Karpas-422 (cell line): Measurements from ENCODE around the gene IPO11. TPM values are rescaled to one million over a fixed set of nuclear protein-coding genes. Genes with fewer than 3 reads are reported as not detected.

Source experiments
- DNase-seq: peaks from one replicate; pipeline ENCODE4 v3.0.0-alpha.2; 2015
- H2AFZ ChIP-seq: fragments of 200-600 bp; sonication (generic); 2 replicates; pipeline ENCODE4 v1.6.1; 2014; ENCODE audit warnings: antibody characterized with exemption, low read length, mixed read lengths
- H3K27ac ChIP-seq: fragments of 200-600 bp; sonication (generic); 2 replicates; pipeline ENCODE4 v1.5.1; 2014; ENCODE audit warnings: mild to moderate bottlenecking, low read length, moderate library complexity
- H3K27me3 ChIP-seq: fragments of 200-600 bp; sonication (generic); 2 replicates; pipeline ENCODE4 v1.6.1; 2014; ENCODE audit warnings: low read length, mixed read lengths
- H3K36me3 ChIP-seq: fragments of 200-600 bp; sonication (generic); 2 replicates; pipeline ENCODE4 v1.6.1; 2014; ENCODE audit warnings: low read length, mixed read lengths; ENCODE audit not compliant: insufficient read depth
- H3K4me1 ChIP-seq: fragments of 200-600 bp; sonication (generic); 2 replicates; pipeline ENCODE4 v1.6.1; 2014; ENCODE audit warnings: mild to moderate bottlenecking, low read length, mixed read lengths
- H3K4me2 ChIP-seq: fragments of 200-600 bp; sonication (generic); 2 replicates; pipeline ENCODE4 v1.6.1; 2014; ENCODE audit warnings: low read length, low read depth, mild to moderate bottlenecking; ENCODE audit not compliant: poor library complexity, severe bottlenecking
- H3K4me3 ChIP-seq: fragments of 200-600 bp; sonication (generic); 2 replicates; pipeline ENCODE4 v1.5.1; 2014; ENCODE audit warnings: mild to moderate bottlenecking, antibody characterized with exemption, low read length, mixed read lengths
- H3K79me2 ChIP-seq: fragments of 200-600 bp; sonication (generic); 2 replicates; pipeline ENCODE4 v1.6.1; 2014; ENCODE audit warnings: mild to moderate bottlenecking, low read length, mixed read lengths
- H3K9ac ChIP-seq: fragments of 200-600 bp; sonication (generic); 2 replicates; pipeline ENCODE4 v1.6.0; 2014; ENCODE audit warnings: low read length
- H3K9me2 ChIP-seq: fragments of 200-600 bp; sonication (generic), shearing (Covaris generic); replicated peaks from 2 replicates; pipeline ENCODE4 v1.6.0; 2014; ENCODE audit warnings: mild to moderate bottlenecking, low read length, moderate library complexity; ENCODE audit not compliant: insufficient read depth
- H3K9me3 ChIP-seq: fragments of 300-700, 200-600 bp; sonication (generic); 2 replicates; pipeline ENCODE4 v1.6.1; 2014; ENCODE audit warnings: low read length, mixed read lengths
- H4K20me1 ChIP-seq: fragments of 200-600 bp; sonication (generic); 2 replicates; pipeline ENCODE4 v1.6.1; 2014; ENCODE audit warnings: mild to moderate bottlenecking, antibody characterized with exemption, low read length, low read depth; ENCODE audit not compliant: insufficient read depth
- total RNA-seq: library from RNA; depleted of rRNA; stranded (reverse); fragments of >200 nt; shearing (Covaris generic); gene quantifications from 2 replicates; pipeline ENCODE4 v1.2.3, GENCODE V29; 2014; ENCODE audit warnings: low replicate concordance

Gene IPO11
- total RNA-seq, 1 experiment from 2014 or later = 31.5 TPM

GRCh38 chr5:62488531-62488930 lies 76.0 kb downstream of the IPO11 start:
- no peak overlapping the region for H3K27ac ChIP-seq
- H3K4me2 ChIP-seq = no peak overlapping the region
- no peaks in the 10 kb centered on the region for H4K20me1 ChIP-seq
- H3K27me3 ChIP-seq = no peaks in the 10 kb centered on the region
- peaks cover 38% of the 10 kb centered on the region for H3K4me1 ChIP-seq
- no peaks in the 10 kb centered on the region for H3K9me2 ChIP-seq
- H3K9me3 ChIP-seq = no peaks in the 10 kb centered on the region
- DNase-seq = no peak
- no peak overlapping the region for H3K9ac ChIP-seq
- H3K36me3 ChIP-seq = peaks cover 13% of the 10 kb centered on the region; the same call in 1 of the 2 replicates
- H3K4me3 ChIP-seq = no peak overlapping the region
- no peak overlapping the region for H2AFZ ChIP-seq
- peaks cover 3% of the 10 kb centered on the region; the same call in 1 of the 2 replicates for H3K79me2 ChIP-seq

DNA sequence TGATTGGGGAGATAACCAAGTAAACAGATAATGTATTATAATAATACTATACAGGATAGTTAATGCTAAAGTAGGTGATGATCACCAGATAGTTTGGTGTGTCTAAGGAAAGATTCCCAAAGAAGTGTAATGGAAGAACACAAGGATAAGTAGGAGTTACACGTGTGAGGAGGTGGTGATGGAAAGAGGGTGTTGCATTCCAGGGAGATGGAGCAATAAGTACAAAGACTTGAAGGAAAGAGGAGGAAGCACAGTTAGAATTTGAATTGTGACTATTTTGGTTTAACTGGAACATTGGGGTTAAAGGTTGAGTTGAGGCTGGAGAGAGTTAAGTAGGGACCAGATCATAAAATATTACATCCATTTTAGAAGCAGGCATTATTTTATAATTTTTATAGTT lies 76.9 kb downstream of the IPO11 start:
- Histone ChIP-seq H3K9me3 (no peaks in the 10 kb centered on the region), H3K27me3 (no peaks in the 10 kb centered on the region), H3K79me2 (peaks cover 3% of the 10 kb centered on the region; the same call in 1 of the 2 replicates), H2AFZ (no peak overlapping the region), H3K9me2 (no peaks in the 10 kb centered on the region), H3K36me3 (peaks cover 12% of the 10 kb centered on the region; the same call in 1 of the 2 replicates), H3K27ac (peak overlapping the region; percentile 45), H3K9ac (no peak overlapping the region), H4K20me1 (no peaks in the 10 kb centered on the region), H3K4me2 (no peak overlapping the region), H3K4me3 (no peak overlapping the region), H3K4me1 (peaks cover 42% of the 10 kb centered on the region)
- DNase-seq = no peak

- Histone ChIP-seq H3K27me3 (no peaks in the 10 kb centered on the region), H3K79me2 (peaks cover 24% of the 10 kb centered on the region), H4K20me1 (no peaks in the 10 kb centered on the region), H3K4me3 (peak overlapping the region; percentile 39; the same call in 1 of the 2 replicates), H3K9ac (peak overlapping the region; percentile 36; the same call in 1 of the 2 replicates), H3K4me1 (peaks cover 56% of the 10 kb centered on the region), H3K9me2 (no peaks in the 10 kb centered on the region), H2AFZ (no peak overlapping the region), H3K4me2 (peak overlapping the region; percentile 79), H3K27ac (peak overlapping the region; percentile 87), H3K9me3 (no peaks in the 10 kb centered on the region), H3K36me3 (peaks cover 7% of the 10 kb centered on the region; the same call in 1 of the 2 replicates)
- peak; percentile 81 for DNase-seq
Observed at GRCh38 chr5:62494772-62495171, 82.2 kb downstream of the IPO11 start.

GRCh38 chr5:62496876-62497275 lies 84.3 kb downstream of the IPO11 start:
- H3K36me3 ChIP-seq = peaks cover 7% of the 10 kb centered on the region; the same call in 1 of the 2 replicates

GRCh38 chr5:62498961-62499360 lies 86.4 kb downstream of the IPO11 start:
- Histone ChIP-seq H3K4me2 (no peak overlapping the region), H3K36me3 (peaks cover 7% of the 10 kb centered on the region; the same call in 1 of the 2 replicates), H3K9me2 (no peaks in the 10 kb centered on the region), H3K9me3 (no peaks in the 10 kb centered on the region), H4K20me1 (no peaks in the 10 kb centered on the region), H3K9ac (no peak overlapping the region), H3K27me3 (no peaks in the 10 kb centered on the region), H2AFZ (no peak overlapping the region), H3K27ac (no peak overlapping the region), H3K4me1 (peaks cover 34% of the 10 kb centered on the region), H3K4me3 (no peak overlapping the region), H3K79me2 (peaks cover 40% of the 10 kb centered on the region)
- no peak for DNase-seq

More at GRCh38 chr5:62496876-62497275, 84.3 kb downstream of the IPO11 start:
- Histone ChIP-seq H3K4me1 (peaks cover 43% of the 10 kb centered on the region), H4K20me1 (no peaks in the 10 kb centered on the region), H2AFZ (no peak overlapping the region), H3K4me3 (no peak overlapping the region), H3K9me3 (no peaks in the 10 kb centered on the region), H3K79me2 (peaks cover 30% of the 10 kb centered on the region), H3K4me2 (no peak overlapping the region), H3K27ac (no peak overlapping the region), H3K9ac (no peak overlapping the region), H3K9me2 (no peaks in the 10 kb centered on the region), H3K27me3 (no peaks in the 10 kb centered on the region)
- DNase-seq = no peak

DNA sequence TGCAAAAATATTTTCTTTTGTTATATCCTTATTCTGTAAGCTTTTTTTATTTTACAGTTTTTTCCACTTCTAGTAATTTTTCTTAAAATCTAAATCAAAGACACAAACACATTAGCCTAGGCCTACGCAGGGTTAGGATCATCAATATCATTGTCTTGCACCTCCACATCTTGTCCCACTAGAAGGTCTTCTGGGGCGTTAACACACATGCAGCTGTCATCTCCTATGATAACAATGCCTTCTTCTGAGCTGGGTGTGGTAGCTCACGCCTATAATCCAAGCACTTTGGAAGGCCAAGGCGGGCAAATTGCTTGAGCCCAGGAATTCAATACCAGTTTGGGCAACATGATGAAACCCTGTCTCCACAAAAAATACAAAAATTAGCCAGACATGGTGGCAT lies 87.2 kb downstream of the IPO11 start:
- Histone ChIP-seq H3K9ac (no peak overlapping the region), H3K4me2 (no peak overlapping the region), H3K36me3 (peaks cover 7% of the 10 kb centered on the region; the same call in 1 of the 2 replicates), H3K27ac (no peak overlapping the region), H4K20me1 (no peaks in the 10 kb centered on the region), H3K79me2 (peaks cover 43% of the 10 kb centered on the region), H3K27me3 (no peaks in the 10 kb centered on the region), H3K4me3 (no peak overlapping the region), H3K9me2 (no peaks in the 10 kb centered on the region), H2AFZ (no peak overlapping the region), H3K4me1 (peaks cover 26% of the 10 kb centered on the region), H3K9me3 (no peaks in the 10 kb centered on the region)
- DNase-seq = no peak

DNA sequence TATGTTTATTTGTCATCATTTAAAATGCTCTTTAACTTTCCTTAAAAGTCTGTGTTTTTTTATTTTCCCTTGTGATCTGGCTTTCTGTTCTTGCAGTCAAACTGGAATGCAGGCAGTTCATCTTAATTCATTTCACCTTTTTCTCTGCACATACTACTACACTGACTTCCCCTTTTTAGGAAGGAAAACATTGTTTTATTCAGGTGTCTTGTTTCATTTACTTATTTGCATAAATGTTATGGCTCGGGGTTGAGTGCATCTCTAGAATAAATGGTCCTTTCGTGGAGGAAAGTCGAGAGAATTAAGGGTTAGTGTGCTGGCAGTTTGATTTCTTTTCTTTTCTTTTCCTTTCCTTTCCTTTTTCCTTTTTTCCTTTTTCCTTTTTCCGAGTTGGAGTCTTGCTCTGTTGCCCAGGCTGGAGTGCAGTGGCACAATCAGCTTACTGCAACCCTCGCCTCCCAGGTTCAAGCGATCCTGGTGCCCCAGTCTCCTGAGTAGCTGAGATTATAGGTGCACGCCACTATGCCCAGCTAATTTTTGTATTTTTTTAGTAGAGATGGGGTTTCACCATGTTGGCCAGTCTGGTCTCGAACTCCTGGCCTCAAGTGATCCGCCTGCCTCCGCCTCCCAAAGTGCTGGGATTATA lies 90.0 kb downstream of the IPO11 start:
- H4K20me1 ChIP-seq = no peaks in the 10 kb centered on the region
- H3K9me2 ChIP-seq = no peaks in the 10 kb centered on the region
- H3K4me1 ChIP-seq = peaks cover 12% of the 10 kb centered on the region
- H3K9ac ChIP-seq = no peak overlapping the region
- H3K27me3 ChIP-seq = no peaks in the 10 kb centered on the region
- H2AFZ ChIP-seq = no peak overlapping the region
- H3K9me3 ChIP-seq = no peaks in the 10 kb centered on the region
- 0 out of 2 replicates have a peak, but pooled peaks cover 9% of the 10 kb centered on the region for H3K36me3 ChIP-seq
- no peak overlapping the region for H3K27ac ChIP-seq
- no peak for DNase-seq
- peaks cover 26% of the 10 kb centered on the region for H3K79me2 ChIP-seq
- H3K4me3 ChIP-seq = no peak overlapping the region
- H3K4me2 ChIP-seq = no peak overlapping the region

DNA sequence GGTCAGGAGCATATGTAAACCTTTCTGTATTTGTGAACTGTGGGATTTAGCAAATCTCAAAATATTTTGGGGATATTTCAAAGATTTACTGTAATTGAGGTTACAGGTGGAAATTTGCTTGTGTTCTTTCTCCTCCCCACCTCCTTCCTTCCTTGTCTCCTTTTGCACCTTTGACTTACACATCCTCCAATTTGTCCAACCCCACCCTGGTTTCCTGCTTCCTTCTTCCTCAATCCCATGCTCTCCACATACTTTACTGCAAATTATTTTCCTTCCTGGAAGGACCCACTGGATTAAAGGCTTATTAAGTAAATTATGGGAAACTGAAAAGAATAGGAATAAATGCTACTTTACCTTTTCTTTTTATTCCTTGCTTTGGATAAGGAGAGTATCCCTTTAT lies 91.6 kb downstream of the IPO11 start:
- Histone ChIP-seq H3K4me1 (peaks cover 12% of the 10 kb centered on the region), H3K9me2 (no peaks in the 10 kb centered on the region), H3K9ac (no peak overlapping the region), H4K20me1 (no peaks in the 10 kb centered on the region), H3K27ac (no peak overlapping the region), H3K27me3 (no peaks in the 10 kb centered on the region), H3K36me3 (0 out of 2 replicates have a peak, but pooled peaks cover 19% of the 10 kb centered on the region), H3K9me3 (no peaks in the 10 kb centered on the region), H3K79me2 (peaks cover 20% of the 10 kb centered on the region), H3K4me2 (no peak overlapping the region), H3K4me3 (no peak overlapping the region), H2AFZ (no peak overlapping the region)
- DNase-seq = no peak
